Measurements from ENCODE around the gene BCL11B. TPM values are rescaled to one million over a fixed set of nuclear protein-coding genes. Genes with fewer than 3 reads are reported as not detected.

Gene BCL11B
- total and polyA plus RNA-seq, 2 of the 8 experiments (the other 6 are each of a cell fraction or from before 2014, with no cell fraction given): 0.63 to 5.9 TPM

GRCh38 chr14:99187858-99188257 lies 84.1 kb downstream of the BCL11B start:
- WGBS, 2 experiments (ENCODE audit: extremely low coverage in 1 of 2, insufficient coverage in 1 of 2, insufficient read length in 1 of 2, insufficient replicate concordance in 2 of 2, low coverage in 1 of 2, low lambda C conversion rate in 2 of 2, missing lambda C conversion rate in 1 of 2): 88% methylated on average over 8 of the region's 8 CpGs; no CpG with 5 or more reads in 1 of the 2 experiments
- no peak for FAIRE-seq
- Histone ChIP-seq H2BK5ac (ENCODE audit: low read depth, low read length) (no peak overlapping the region), H2BK12ac (ENCODE audit: low read depth, low read length) (no peak overlapping the region), H3K79me1 (ENCODE audit: low read depth, low read length) (no peaks in the 10 kb centered on the region; the same call in none of the 2 replicates), H2BK120ac (replicated peaks; ENCODE audit: low read depth, low read length) (no peak overlapping the region), H3K9ac (replicated peaks in 1 of 4; ENCODE audit: extremely low read depth in 1 of 4, low read depth in 3 of 4, low read length in 3 of 4) (no peak overlapping the region), H3K4me2 (ENCODE audit: insufficient read depth in 1 of 2, low read depth in 2 of 2, low read length in 2 of 2) (0 out of 4 replicates have a peak overlapping the region, but pooled peaks of 1 of the 2 experiments have one; percentile 23), H2AK5ac (ENCODE audit: low read depth, low read length) (no peak overlapping the region), H4K5ac (ENCODE audit: insufficient read length, low read depth, low read length) (no peak overlapping the region), H4K20me1 (replicated peaks in 1 of 2; ENCODE audit: control insufficient read depth in 1 of 2, insufficient read depth in 2 of 2, low read length in 2 of 2) (no peaks in the 10 kb centered on the region), H3K36me3 (ENCODE audit: control insufficient read depth in 2 of 4, insufficient read depth in 4 of 4, low read length in 3 of 4) (no peaks in the 10 kb centered on the region), H2BK20ac (ENCODE audit: low read length) (no peak overlapping the region), H4K91ac (replicated peaks; ENCODE audit: insufficient read length, low read length) (no peak overlapping the region), H3K4me3 (ENCODE audit: extremely low read depth in 1 of 4, insufficient read depth in 2 of 4, low read depth in 3 of 4, low read length in 4 of 4) (no peak overlapping the region), H3K9me3 (ENCODE audit: insufficient read depth in 2 of 2, low read depth in 1 of 2, low read length in 1 of 2) (no peaks in the 10 kb centered on the region), H3K4ac (replicated peaks; ENCODE audit: insufficient read length, low read depth, low read length) (no peak overlapping the region), H4K8ac (ENCODE audit: extremely low read depth, insufficient read depth, low read length) (no peak overlapping the region), H3K56ac (replicated peaks; ENCODE audit: insufficient read length, low read depth, low read length) (no peak overlapping the region), H3K4me1 (replicated peaks in 1 of 4; ENCODE audit: control insufficient read depth in 3 of 4, insufficient read depth in 4 of 4, low read length in 3 of 4) (peaks cover 5 to 21% (median 13%) of the 10 kb centered on the region in 4 experiments), H3K18ac (ENCODE audit: extremely low read depth, low read length) (no peak overlapping the region), H3K14ac (ENCODE audit: insufficient read length) (no peak overlapping the region), H2AFZ (ENCODE audit: low read length) (no peak overlapping the region), H3K79me2 (ENCODE audit: control insufficient read depth in 1 of 2, insufficient read depth in 2 of 2, low read length in 2 of 2) (peaks cover 0 to 13% of the 10 kb centered on the region in 2 experiments; a peak in 2 of 4 replicates), H2BK15ac (ENCODE audit: low read length) (no peak overlapping the region), H3K23me2 (ENCODE audit: low read depth, low read length) (no peaks in the 10 kb centered on the region), H3K23ac (ENCODE audit: insufficient read length) (no peak overlapping the region), H3K27me3 (replicated peaks in 1 of 4; ENCODE audit: control insufficient read depth in 3 of 4, extremely low read depth in 1 of 4, insufficient read depth in 3 of 4, low read length in 3 of 4) (no peaks in the 10 kb centered on the region), H3K27ac (ENCODE audit: low read depth, low read length) (no peak overlapping the region)
- no peak for DNase-seq (ENCODE audit: low read depth in 1 of 2, low spot score in 2 of 2)
- ChIA-PET POLR2A (ENCODE audit: partially characterized antibody) (interaction anchor here (1.4 kb wide), 1 partner anchor 79 kb away, joined by 3 read pairs; no protein-coding TSS in a partner anchor), CTCF (ENCODE audit: partially characterized antibody) (interaction anchor here (0.6 to 3.6 kb wide), 16 partner anchors 10 to 201 kb away, joined by 3 to 25 read pairs (median 4); partner anchors contain the start of gene BCL11B)
- TF ChIP-seq ATF3 (IDR thresholded peaks at IDR 0.05; ENCODE audit: insufficient read depth, low read depth, low read length) (no peak), FOSL1 (IDR thresholded peaks at IDR 0.05; ENCODE audit: insufficient read depth, low read depth, low read length) (no peak), ZNF274 (IDR thresholded peaks at IDR 0.05; ENCODE audit: borderline replicate concordance, extremely low read depth, low read length) (no peak), SP4 (IDR thresholded peaks at IDR 0.05; ENCODE audit: low read length) (no peak), RAD21 (IDR thresholded peaks at IDR 0.05 in 1 of 2, conservative IDR thresholded peaks at IDR 0.05 in 1 of 2; ENCODE audit: low read depth in 2 of 2, low read length in 2 of 2) (no peak), YY1 (IDR thresholded peaks at IDR 0.05; ENCODE audit: low read depth, low read length) (no peak), JUN (IDR thresholded peaks at IDR 0.05; ENCODE audit: low read depth, low read length) (no peak), CBX5 (IDR thresholded peaks at IDR 0.05; ENCODE audit: low read depth, low read length) (no peak), ATF2 (IDR thresholded peaks at IDR 0.05; ENCODE audit: low read length) (no peak), PHF8 (conservative IDR thresholded peaks at IDR 0.05; ENCODE audit: low read depth, low read length) (no peak), SIN3A (conservative IDR thresholded peaks at IDR 0.05 in 1 of 2, IDR thresholded peaks at IDR 0.05 in 1 of 2; ENCODE audit: low read depth in 1 of 2, low read length in 2 of 2) (no peak)

Measured in H1 (cell line).